GM12865 (cell line): ENCODE results near the gene TRAK1.

Experiments
- DNase-seq: peaks from one replicate; pipeline ENCODE4 v3.0.0; 2010; ENCODE audit warnings: low read depth
- H3K4me3 ChIP-seq: 2 replicates; pipeline ENCODE4 v1.5.1; 2011; ENCODE audit warnings: mild to moderate bottlenecking, low read depth, low read length, control low read depth
- CTCF ChIP-seq: IDR thresholded peaks from 2 replicates; pipeline ENCODE4 v1.5.1; 2011; ENCODE audit warnings: low read length, control low read depth, low read depth, inconsistent platforms; ENCODE audit not compliant: insufficient read depth; ENCODE audit errors: missing control alignments

The TRAK1 gene

GRCh38 chr3:42163622-42164244 is 72.6 kb downstream of the TRAK1 start:
- TF ChIP-seq CTCF, result no peak
- H3K4me3 ChIP-seq, result no peak overlapping the region

GRCh38 chr3:42164656-42165055 is 73.5 kb downstream of the TRAK1 start:
- no peak for TF ChIP-seq CTCF
- no peak for DNase-seq
- H3K4me3 ChIP-seq, result no peak overlapping the region

More at GRCh38 chr3:42163622-42164244, 72.6 kb downstream of the TRAK1 start:
- DNase-seq, result no peak

GRCh38 chr3:42165211-42165610 is 74.1 kb downstream of the TRAK1 start:
- TF ChIP-seq CTCF, result no peak
- DNase-seq, result no peak
- no peak overlapping the region for H3K4me3 ChIP-seq

GRCh38 chr3:42166214-42166613 is 75.1 kb downstream of the TRAK1 start:
- TF ChIP-seq CTCF, result no peak
- DNase-seq, result no peak
- no peak overlapping the region for H3K4me3 ChIP-seq

GRCh38 chr3:42166662-42167300 is 75.6 kb downstream of the TRAK1 start:
- no peak for TF ChIP-seq CTCF
- DNase-seq, result no peak
- no peak overlapping the region for H3K4me3 ChIP-seq

- H3K4me3 ChIP-seq, result no peak overlapping the region
- no peak for TF ChIP-seq CTCF
- no peak for DNase-seq
These were observed 78.5 kb downstream of the TRAK1 start for GRCh38 chr3:42169579-42170120.
